ENCODE data around the gene IGF1R. TPM values are rescaled to one million over a fixed set of nuclear protein-coding genes. Genes with fewer than 3 reads are reported as not detected.

The IGF1R gene
- total RNA-seq, 1 donor from 2014 or later, result 145 TPM

DNA sequence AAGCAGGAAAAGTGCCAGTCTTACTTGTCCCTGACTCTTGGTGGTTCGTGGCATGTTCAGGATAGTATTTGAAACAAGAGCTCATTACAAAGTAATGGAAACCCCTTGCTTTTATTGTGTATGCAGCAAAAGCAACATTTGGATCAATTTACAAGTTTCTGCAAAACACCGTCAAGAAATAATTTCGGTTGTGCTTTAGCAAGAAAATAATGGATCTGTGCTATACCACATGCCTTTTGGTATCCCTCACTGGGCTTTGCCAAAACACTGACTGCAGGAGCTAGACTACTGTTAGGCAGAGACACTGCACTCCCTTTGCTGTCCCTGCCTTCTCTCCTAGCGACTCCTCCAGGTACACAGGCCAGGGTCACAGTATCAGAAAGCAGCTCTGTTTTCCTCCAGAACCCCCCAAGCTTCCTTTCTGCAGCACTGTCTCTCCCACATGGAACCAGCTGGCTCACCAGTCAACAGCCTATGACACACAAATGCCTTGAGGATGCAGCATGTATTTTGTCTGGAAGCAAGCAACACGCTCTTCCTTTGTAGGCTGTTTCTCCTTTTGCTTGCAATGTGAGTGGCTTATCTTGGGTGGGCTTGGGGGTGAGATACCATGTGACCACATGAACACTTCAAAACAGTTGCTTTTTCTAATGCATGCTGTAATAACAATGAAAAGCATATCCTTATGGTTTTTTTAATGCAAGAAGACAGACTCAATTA lies 247.8 kb downstream of the IGF1R start:
- H3K27me3 Mint-ChIP-seq (ENCODE audit: unreplicated experiment), result peaks cover 9% of the 10 kb centered on the region
- peak overlapping the region; percentile 10 for H3K27ac Mint-ChIP-seq (ENCODE audit: unreplicated experiment)
- DNase-seq, result no peak
- TF ChIP-seq, protein P1, sequence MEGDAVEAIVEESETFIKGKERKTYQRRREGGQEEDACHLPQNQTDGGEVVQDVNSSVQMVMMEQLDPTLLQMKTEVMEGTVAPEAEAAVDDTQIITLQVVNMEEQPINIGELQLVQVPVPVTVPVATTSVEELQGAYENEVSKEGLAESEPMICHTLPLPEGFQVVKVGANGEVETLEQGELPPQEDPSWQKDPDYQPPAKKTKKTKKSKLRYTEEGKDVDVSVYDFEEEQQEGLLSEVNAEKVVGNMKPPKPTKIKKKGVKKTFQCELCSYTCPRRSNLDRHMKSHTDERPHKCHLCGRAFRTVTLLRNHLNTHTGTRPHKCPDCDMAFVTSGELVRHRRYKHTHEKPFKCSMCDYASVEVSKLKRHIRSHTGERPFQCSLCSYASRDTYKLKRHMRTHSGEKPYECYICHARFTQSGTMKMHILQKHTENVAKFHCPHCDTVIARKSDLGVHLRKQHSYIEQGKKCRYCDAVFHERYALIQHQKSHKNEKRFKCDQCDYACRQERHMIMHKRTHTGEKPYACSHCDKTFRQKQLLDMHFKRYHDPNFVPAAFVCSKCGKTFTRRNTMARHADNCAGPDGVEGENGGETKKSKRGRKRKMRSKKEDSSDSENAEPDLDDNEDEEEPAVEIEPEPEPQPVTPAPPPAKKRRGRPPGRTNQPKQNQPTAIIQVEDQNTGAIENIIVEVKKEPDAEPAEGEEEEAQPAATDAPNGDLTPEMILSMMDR (IDR thresholded peaks at IDR 0.05; ENCODE audit: partially characterized antibody, unreplicated experiment), result no peak
- H3K4me3 Mint-ChIP-seq (ENCODE audit: unreplicated experiment), result no peak overlapping the region
- peaks cover 13% of the 10 kb centered on the region for H3K36me3 Mint-ChIP-seq (ENCODE audit: unreplicated experiment)
- peaks cover 34% of the 10 kb centered on the region for H3K4me1 Mint-ChIP-seq (ENCODE audit: low read depth, unreplicated experiment)
- H3K9me3 Mint-ChIP-seq (ENCODE audit: unreplicated experiment), result peaks cover 4% of the 10 kb centered on the region

DNA sequence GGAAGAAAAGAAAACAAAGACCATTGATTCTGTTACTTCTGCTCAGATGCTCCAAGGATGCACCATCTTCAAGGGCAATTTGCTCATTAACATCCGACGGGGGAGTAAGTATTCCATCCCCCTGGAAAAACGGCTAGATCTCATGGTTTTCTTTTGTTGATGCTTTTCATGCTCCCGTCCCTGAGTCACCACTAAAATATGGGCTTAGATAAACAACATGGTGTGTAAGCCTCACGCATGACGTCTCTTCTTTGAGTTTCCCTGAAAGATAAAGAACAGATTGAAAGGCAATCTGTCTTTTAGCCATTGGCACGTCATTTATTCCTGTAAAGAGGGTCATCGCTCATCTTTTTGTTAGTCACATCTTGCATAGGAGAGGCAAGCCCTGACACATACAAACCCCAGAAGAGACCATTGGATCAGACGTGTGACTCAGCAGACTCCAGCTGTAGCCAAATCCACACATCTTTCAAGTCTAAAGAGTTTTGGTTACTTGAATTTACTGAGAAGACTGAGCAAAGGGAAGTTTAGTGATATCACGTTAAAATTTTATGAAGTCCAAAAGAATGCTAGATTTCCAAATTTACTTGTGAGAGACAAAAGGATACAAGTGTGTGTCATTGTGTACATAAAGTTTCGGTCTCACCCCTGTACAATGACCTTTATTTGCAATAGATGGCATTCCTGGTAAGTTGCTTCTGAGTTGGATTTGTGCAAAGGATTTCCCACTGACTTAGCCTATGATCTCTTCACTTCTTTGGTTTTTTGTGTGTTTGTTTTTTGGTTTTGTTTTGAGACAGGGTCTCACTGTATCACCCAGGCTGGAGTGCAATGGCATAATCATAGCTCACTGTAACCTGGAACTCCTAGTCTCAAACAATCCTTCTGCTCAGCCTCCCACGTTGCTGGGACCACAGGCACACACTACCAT lies 248.7 kb downstream of the IGF1R start:
- Mint-ChIP-seq H3K27me3 (ENCODE audit: unreplicated experiment) (peaks cover 13% of the 10 kb centered on the region), H3K27ac (ENCODE audit: unreplicated experiment) (peak overlapping the region; percentile 11), H3K4me3 (ENCODE audit: unreplicated experiment) (no peak overlapping the region), H3K4me1 (ENCODE audit: low read depth, unreplicated experiment) (peaks cover 36% of the 10 kb centered on the region), H3K9me3 (ENCODE audit: unreplicated experiment) (peaks cover 7% of the 10 kb centered on the region), H3K36me3 (ENCODE audit: unreplicated experiment) (peaks cover 19% of the 10 kb centered on the region)
- TF ChIP-seq, protein P1 (IDR thresholded peaks at IDR 0.05; ENCODE audit: partially characterized antibody, unreplicated experiment), result no peak
- no peak for DNase-seq

DNA sequence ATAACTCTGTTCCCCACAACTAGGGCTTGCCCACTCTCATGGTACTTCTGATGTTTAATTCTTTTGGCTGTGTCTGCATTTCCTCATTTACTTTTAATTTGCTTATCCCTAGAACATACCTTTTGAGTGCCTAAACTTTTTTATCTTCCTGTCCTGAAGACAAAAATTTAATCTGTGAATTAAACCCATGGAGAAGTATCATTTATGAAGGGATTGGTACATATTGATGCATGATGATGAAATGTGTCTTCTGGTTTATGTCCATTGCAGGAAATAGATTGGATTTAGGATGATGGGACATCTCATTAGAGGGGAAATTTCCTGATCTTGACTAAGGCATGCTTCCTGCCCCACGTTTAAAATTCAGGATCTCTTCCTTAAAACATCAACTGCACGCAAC lies 249.8 kb downstream of the IGF1R start:
- Mint-ChIP-seq H3K36me3 (ENCODE audit: unreplicated experiment) (peaks cover 19% of the 10 kb centered on the region), H3K27me3 (ENCODE audit: unreplicated experiment) (peaks cover 13% of the 10 kb centered on the region), H3K4me3 (ENCODE audit: unreplicated experiment) (no peak overlapping the region), H3K9me3 (ENCODE audit: unreplicated experiment) (peaks cover 7% of the 10 kb centered on the region), H3K4me1 (ENCODE audit: low read depth, unreplicated experiment) (peaks cover 37% of the 10 kb centered on the region), H3K27ac (ENCODE audit: unreplicated experiment) (no peak overlapping the region)
- TF ChIP-seq, protein P1 (IDR thresholded peaks at IDR 0.05; ENCODE audit: partially characterized antibody, unreplicated experiment), result no peak
- no peak for DNase-seq

DNA sequence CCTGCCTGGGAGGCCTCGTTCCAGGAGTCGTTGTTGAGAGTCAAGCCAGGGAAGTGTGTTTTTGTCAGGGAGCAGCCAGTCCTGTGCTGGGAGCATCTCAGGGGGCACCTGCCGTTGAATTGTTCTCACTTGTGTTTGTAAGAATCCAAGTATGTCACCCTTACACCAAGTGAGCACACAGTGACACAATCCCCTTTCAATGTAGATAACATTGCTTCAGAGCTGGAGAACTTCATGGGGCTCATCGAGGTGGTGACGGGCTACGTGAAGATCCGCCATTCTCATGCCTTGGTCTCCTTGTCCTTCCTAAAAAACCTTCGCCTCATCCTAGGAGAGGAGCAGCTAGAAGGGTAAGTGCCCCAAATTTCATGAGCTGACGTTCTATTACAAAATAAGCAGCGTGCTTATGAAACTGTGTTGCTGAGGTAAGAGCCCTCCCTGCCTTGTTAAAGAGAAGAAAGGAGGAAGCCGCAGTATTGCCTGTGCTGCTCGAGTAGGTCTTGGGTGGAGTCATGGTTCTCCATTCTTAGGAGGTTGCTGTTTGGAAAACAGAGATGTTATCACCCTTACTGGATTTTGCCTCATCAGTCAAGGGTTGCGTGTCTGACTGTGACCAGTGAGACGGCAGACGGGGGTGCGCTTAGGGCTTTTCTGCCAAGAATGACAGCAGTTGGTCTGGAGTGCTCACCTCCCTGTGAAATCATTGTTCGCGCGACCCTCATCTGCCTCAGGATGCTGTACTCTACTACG lies 251.1 kb downstream of the IGF1R start:
- Mint-ChIP-seq H3K36me3 (ENCODE audit: unreplicated experiment) (peaks cover 19% of the 10 kb centered on the region), H3K27ac (ENCODE audit: unreplicated experiment) (peak overlapping the region; percentile 54), H3K4me3 (ENCODE audit: unreplicated experiment) (peak overlapping the region; percentile 49), H3K27me3 (ENCODE audit: unreplicated experiment) (peaks cover 15% of the 10 kb centered on the region), H3K9me3 (ENCODE audit: unreplicated experiment) (peaks cover 11% of the 10 kb centered on the region), H3K4me1 (ENCODE audit: low read depth, unreplicated experiment) (peaks cover 44% of the 10 kb centered on the region)
- no peak for DNase-seq
- TF ChIP-seq, protein P1 (IDR thresholded peaks at IDR 0.05; ENCODE audit: partially characterized antibody, unreplicated experiment), result no peak

Data from glutamatergic neuron (in vitro differentiated cells).